IMR-90 (cell line): ENCODE data around the gene CRACDL. TPM values are rescaled to one million over a fixed set of nuclear protein-coding genes. Genes with fewer than 3 reads are reported as not detected.

Experiments used
- ATAC-seq: fragments of 200-7000 bp; cut with Tn5 transposase; 2 replicates; pipeline ENCODE4 v1.9.1; 2020; ENCODE audit warnings: low read depth, mild to moderate bottlenecking, moderate library complexity
- BruUV-seq: library from RNA; stranded (reverse); fragments of 400-500 nt; replicated peaks from 2 replicates; lab custom pipeline; 2021; lab: Mats Ljungman, UMichigan
- CTCF ChIA-PET: fragments of 300-600 bp; formaldehyde crosslinking; extraction: SDS; loops from one replicate; lab custom pipeline; 2021; ENCODE audit warnings: antibody characterized with exemption; lab: Yijun Ruan, JAX
- POLR2A ChIA-PET: fragments of 300-600 bp; sonication (Branson Sonifier 250); formaldehyde crosslinking; loops from one replicate; lab custom pipeline; 2022; ENCODE audit warnings: antibody characterized with exemption; ENCODE audit not compliant: unreplicated experiment; lab: Charles Lee
- DNase-seq: peaks from one replicate; pipeline ENCODE4 v3.0.0; 2013
- H2AFZ ChIP-seq: replicated peaks from 2 replicates; pipeline ENCODE3; 2013; ENCODE audit warnings: low read length, mild to moderate bottlenecking; ENCODE audit not compliant: poor library complexity
- H2AK5ac ChIP-seq: 2 replicates; pipeline ENCODE4 v1.6.1; 2013; ENCODE audit warnings: low read depth, low read length, inconsistent platforms
- H2AK9ac ChIP-seq: replicated peaks from 2 replicates; pipeline ENCODE3; 2013; ENCODE audit warnings: mild to moderate bottlenecking, low read depth, low read length, moderate library complexity; ENCODE audit not compliant: poor library complexity
- H2BK120ac ChIP-seq: 2 replicates; pipeline ENCODE4 v1.6.1; 2013; ENCODE audit warnings: low read depth, low read length, inconsistent platforms
- H2BK15ac ChIP-seq: 3 replicates; pipeline ENCODE4 v1.6.1; 2013; ENCODE audit warnings: low read depth, low read length, inconsistent platforms
- H2BK20ac ChIP-seq: 2 replicates; pipeline ENCODE4 v1.6.1; 2013; ENCODE audit warnings: low read depth, mild to moderate bottlenecking, inconsistent platforms, low read length, moderate library complexity
- H2BK5ac ChIP-seq: 2 replicates; pipeline ENCODE4 v1.6.1; 2013; ENCODE audit warnings: mild to moderate bottlenecking, low read depth, low read length, inconsistent platforms; ENCODE audit not compliant: poor library complexity, severe bottlenecking
- H3K14ac ChIP-seq: replicated peaks from 2 replicates; pipeline ENCODE4 v1.6.1; 2013; ENCODE audit warnings: low read depth, low read length, inconsistent platforms
- H3K18ac ChIP-seq: 2 replicates; pipeline ENCODE4 v1.6.1; 2013; ENCODE audit warnings: low read depth, low read length, control low read depth
- H3K23ac ChIP-seq: 2 replicates; pipeline ENCODE4 v1.6.1; 2013; ENCODE audit warnings: low read depth, low read length, inconsistent platforms
- H3K27ac ChIP-seq: 2 replicates; pipeline ENCODE4 v1.5.1; 2013; ENCODE audit warnings: mild to moderate bottlenecking, control low read depth, low read length; ENCODE audit not compliant: insufficient read depth
- H3K27me3 ChIP-seq: 2 replicates; pipeline ENCODE4 v1.6.1; 2013; ENCODE audit warnings: low read length; ENCODE audit not compliant: control insufficient read depth, insufficient read depth
- H3K36me3 ChIP-seq: 2 replicates; pipeline ENCODE4 v1.6.1; 2013; ENCODE audit warnings: low read length, mixed read lengths; ENCODE audit not compliant: control insufficient read depth, insufficient read depth
- H3K4ac ChIP-seq: 2 replicates; pipeline ENCODE4 v1.6.1; 2013; ENCODE audit warnings: low read depth, low read length, inconsistent platforms
- H3K4me1 ChIP-seq: 2 replicates; pipeline ENCODE4 v1.6.1; 2013; ENCODE audit warnings: low read length, mixed read lengths; ENCODE audit not compliant: control insufficient read depth, insufficient read depth
- H3K4me2 ChIP-seq: 2 replicates; pipeline ENCODE4 v1.6.1; 2013; ENCODE audit warnings: low read depth, mild to moderate bottlenecking, control low read depth, low read length, moderate library complexity
- H3K4me3 ChIP-seq: 2 replicates; pipeline ENCODE4 v1.5.1; 2013; ENCODE audit warnings: low read depth, mild to moderate bottlenecking, control low read depth, low read length, moderate library complexity; ENCODE audit not compliant: insufficient read depth
- H3K56ac ChIP-seq: 2 replicates; pipeline ENCODE4 v1.6.1; 2013; ENCODE audit warnings: low read length, inconsistent platforms; ENCODE audit not compliant: insufficient read depth; ENCODE audit errors: extremely low read depth
- H3K79me1 ChIP-seq, 2 experiments: 2 replicates each; pipeline ENCODE4 v1.6.1; 2013; ENCODE audit warnings: low read length in 2 of 2, inconsistent platforms in 1 of 2, low read depth in 1 of 2
- H3K9ac ChIP-seq: 2 replicates; pipeline ENCODE4 v1.6.1; 2013; ENCODE audit warnings: low read depth, low read length, control low read depth
- H3K9me1 ChIP-seq: 2 replicates; pipeline ENCODE4 v1.6.1; 2013; ENCODE audit warnings: low read length, inconsistent platforms; ENCODE audit not compliant: insufficient read depth
- H3K9me3 ChIP-seq: 2 replicates; pipeline ENCODE4 v1.6.1; 2013; ENCODE audit warnings: low read length; ENCODE audit not compliant: control insufficient read depth, insufficient read depth
- H4K20me1 ChIP-seq: 2 replicates; pipeline ENCODE4 v1.6.1; 2013; ENCODE audit warnings: low read length, inconsistent platforms; ENCODE audit not compliant: insufficient read depth
- H4K5ac ChIP-seq: 2 replicates; pipeline ENCODE4 v1.6.1; 2013; ENCODE audit warnings: mild to moderate bottlenecking, low read depth, low read length, control low read depth
- H4K8ac ChIP-seq, 2 experiments: 2 replicates each; pipeline ENCODE4 v1.6.1; 2013; ENCODE audit warnings: low read depth in 2 of 2, low read length in 2 of 2, control low read depth in 1 of 2, inconsistent platforms in 1 of 2
- H4K91ac ChIP-seq: 2 replicates; pipeline ENCODE4 v1.6.1; 2013; ENCODE audit warnings: low read depth, low read length, inconsistent platforms; ENCODE audit not compliant: insufficient read depth
- BHLHE40 ChIP-seq: fragments of 150-350 bp; IDR thresholded peaks from 2 replicates; pipeline ENCODE4 v1.6.1; 2016; ENCODE audit warnings: mild to moderate bottlenecking, low read depth, low read length
- CEBPB ChIP-seq: IDR thresholded peaks from 2 replicates; pipeline ENCODE4 v1.6.1; 2012; ENCODE audit warnings: low read depth, low read length, improper control_type of control experiment
- CHD1 ChIP-seq: IDR thresholded peaks from 2 replicates; pipeline ENCODE4 v1.6.1; 2012; ENCODE audit warnings: low read depth, low read length, improper control_type of control experiment
- ELK1 ChIP-seq: fragments of 150-350 bp; IDR thresholded peaks from 2 replicates; pipeline ENCODE4 v1.6.1; 2016; ENCODE audit warnings: low read depth, mild to moderate bottlenecking, low read length, moderate library complexity, borderline replicate concordance
- FOS ChIP-seq: fragments of 150-350 bp; IDR thresholded peaks from 2 replicates; pipeline ENCODE4 v1.6.1; 2016; ENCODE audit warnings: low read depth, low read length
- MAFK ChIP-seq: IDR thresholded peaks from 2 replicates; pipeline ENCODE4 v1.6.1; 2012; ENCODE audit warnings: low read depth, low read length, improper control_type of control experiment
- MAZ ChIP-seq: IDR thresholded peaks from 2 replicates; pipeline ENCODE4 v1.6.1; 2012; ENCODE audit warnings: low read depth, mild to moderate bottlenecking, low read length, improper control_type of control experiment, moderate library complexity, borderline replicate concordance
- MXI1 ChIP-seq: IDR thresholded peaks from 2 replicates; pipeline ENCODE4 v1.6.1; 2012; ENCODE audit warnings: low read depth, mild to moderate bottlenecking, low read length, moderate library complexity, borderline replicate concordance
- NFE2L2 ChIP-seq: fragments of 150-350 bp; IDR thresholded peaks from 2 replicates; pipeline ENCODE4 v1.6.1; 2016; ENCODE audit warnings: low read depth, mild to moderate bottlenecking, low read length
- POLR2A ChIP-seq: IDR thresholded peaks from 2 replicates; pipeline ENCODE4 v1.6.1; 2012; ENCODE audit warnings: mild to moderate bottlenecking, low read depth, low read length
- RAD21 ChIP-seq: IDR thresholded peaks from 2 replicates; pipeline ENCODE4 v1.6.1; 2012; ENCODE audit warnings: low read length, improper control_type of control experiment
- RCOR1 ChIP-seq: IDR thresholded peaks from 2 replicates; pipeline ENCODE4 v1.6.1; 2012; ENCODE audit warnings: mild to moderate bottlenecking, low read length, improper control_type of control experiment; ENCODE audit not compliant: insufficient replicate concordance
- RFX5 ChIP-seq: IDR thresholded peaks from 2 replicates; pipeline ENCODE4 v1.8.0; 2012; ENCODE audit warnings: low read depth, mild to moderate bottlenecking, low read length, moderate library complexity
- USF2 ChIP-seq: fragments of 150-350 bp; IDR thresholded peaks from 2 replicates; pipeline ENCODE4 v1.6.1; 2017; ENCODE audit warnings: mild to moderate bottlenecking, antibody characterized with exemption, low read length, low read depth
- WGBS, 2 experiments: methylation state at CpG; one replicate each; pipeline versions ENCODE4 v1.1.5 to v1.1.7; 2013; ENCODE audit warnings: missing lambda C conversion rate in 2 of 2; ENCODE audit not compliant: insufficient read length in 1 of 2; ENCODE audit errors: extremely low coverage in 2 of 2; 5-methylcytosine and 5-hydroxymethylcytosine counted together
- dilution Hi-C: fragments of 300-500 bp; cut with HindIII; formaldehyde crosslinking; loops from one replicate; pipeline ENCODE4 v1.14.3; 2018; ENCODE audit warnings: low sequenced_read_pairs; ENCODE audit not compliant: unreplicated experiment
- in situ Hi-C: fragments of 300-500 bp; cut with MboI; formaldehyde crosslinking; loops from 3 replicates; pipeline ENCODE4 v1.14.3; 2019; ENCODE audit warnings: low sequenced_read_pairs, inconsistent platforms, mixed read lengths
- intact Hi-C: fragments of 100-400 bp; cut with micrococcal nuclease; formaldehyde crosslinking; loops from 2 replicates; pipeline ENCODE4 v1.10.0; 2022
- polyA plus RNA-seq, 3 experiments: library from polyadenylated mRNA; depleted of rRNA; stranded (reverse); fragments of >200 nt; gene quantifications; 2 replicates each; pipeline ENCODE4 v1.2.3, GENCODE V29; 2012; ENCODE audit warnings: low replicate concordance in 1 of 3
- total RNA-seq: library from RNA; depleted of rRNA; stranded (reverse); fragments of >200 nt; gene quantifications from 2 replicates; pipeline ENCODE4 v1.2.3, GENCODE V29; 2012
- TF ChIP-seq, protein P1 (sequence below): conservative IDR thresholded peaks from 2 replicates; pipeline ENCODE4 v1.5.1; 2012; ENCODE audit warnings: mild to moderate bottlenecking, low read depth, low read length, improper control_type of control experiment

CRACDL gene
- total and polyA plus RNA-seq, 2 of the 4 experiments (the other 2 are of a cell fraction) = not detected

- Histone ChIP-seq H3K18ac (no peak overlapping the region), H2BK15ac (no peak overlapping the region), H2BK120ac (no peak overlapping the region), H3K23ac (no peak overlapping the region), H3K9ac (no peak overlapping the region), H3K36me3 (no peaks in the 10 kb centered on the region), H2AK5ac (no peak overlapping the region), H3K14ac (no peak overlapping the region), H2AK9ac (no peak overlapping the region), H3K4me3 (no peak overlapping the region), H4K20me1 (no peaks in the 10 kb centered on the region), H2AFZ (no peak overlapping the region), H4K5ac (no peak overlapping the region), H4K91ac (no peak overlapping the region), H3K27ac (no peak overlapping the region), H3K56ac (no peak overlapping the region), H2BK20ac (no peak overlapping the region), H3K4ac (no peak overlapping the region), H3K4me2 (no peak overlapping the region), H3K79me1 (no peaks in the 10 kb centered on the region), H3K27me3 (peaks cover 31% of the 10 kb centered on the region), H3K9me1 (no peaks in the 10 kb centered on the region), H4K8ac (no peak overlapping the region), H2BK5ac (no peak overlapping the region), H3K4me1 (no peaks in the 10 kb centered on the region), H3K9me3 (no peaks in the 10 kb centered on the region; the same call in 1 of the 2 replicates)
- dilution Hi-C loops (no loop called here), in situ Hi-C loops (no loop called here), intact Hi-C loops (no loop called here)
- ATAC-seq (no peak), DNase-seq (no peak)
- CTCF ChIA-PET = no interaction called here
- BruUV-seq = no TSS peak
- 4% methylated on average over 13 of the region's 40 CpGs; no CpG with 5 or more reads in 1 of the 2 experiments for WGBS, 2 experiments
- POLR2A ChIA-PET = no interaction called here
- TF ChIP-seq FOS = no peak
- TF ChIP-seq BHLHE40 = no peak
- TF ChIP-seq MAFK = no peak
- TF ChIP-seq USF2 = no peak
- no peak for TF ChIP-seq CEBPB
- TF ChIP-seq MXI1 = no peak
- TF ChIP-seq POLR2A = no peak
- TF ChIP-seq RFX5 = no peak
- no peak for TF ChIP-seq NFE2L2
- TF ChIP-seq, protein P1, sequence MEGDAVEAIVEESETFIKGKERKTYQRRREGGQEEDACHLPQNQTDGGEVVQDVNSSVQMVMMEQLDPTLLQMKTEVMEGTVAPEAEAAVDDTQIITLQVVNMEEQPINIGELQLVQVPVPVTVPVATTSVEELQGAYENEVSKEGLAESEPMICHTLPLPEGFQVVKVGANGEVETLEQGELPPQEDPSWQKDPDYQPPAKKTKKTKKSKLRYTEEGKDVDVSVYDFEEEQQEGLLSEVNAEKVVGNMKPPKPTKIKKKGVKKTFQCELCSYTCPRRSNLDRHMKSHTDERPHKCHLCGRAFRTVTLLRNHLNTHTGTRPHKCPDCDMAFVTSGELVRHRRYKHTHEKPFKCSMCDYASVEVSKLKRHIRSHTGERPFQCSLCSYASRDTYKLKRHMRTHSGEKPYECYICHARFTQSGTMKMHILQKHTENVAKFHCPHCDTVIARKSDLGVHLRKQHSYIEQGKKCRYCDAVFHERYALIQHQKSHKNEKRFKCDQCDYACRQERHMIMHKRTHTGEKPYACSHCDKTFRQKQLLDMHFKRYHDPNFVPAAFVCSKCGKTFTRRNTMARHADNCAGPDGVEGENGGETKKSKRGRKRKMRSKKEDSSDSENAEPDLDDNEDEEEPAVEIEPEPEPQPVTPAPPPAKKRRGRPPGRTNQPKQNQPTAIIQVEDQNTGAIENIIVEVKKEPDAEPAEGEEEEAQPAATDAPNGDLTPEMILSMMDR = no peak
- no peak for TF ChIP-seq RAD21
- TF ChIP-seq ELK1 = no peak
- no peak for TF ChIP-seq RCOR1
- no peak for TF ChIP-seq CHD1
- no peak for TF ChIP-seq MAZ
Observed at GRCh38 chr2:98823196-98824170, 112.5 kb downstream of the CRACDL start.
